Measurements from ENCODE around the gene SLC6A18. TPM values are rescaled to one million over a fixed set of nuclear protein-coding genes. Genes with fewer than 3 reads are reported as not detected.

SLC6A18 gene
- total RNA-seq, 2 donors from 2014 or later, result not detected

- Mint-ChIP-seq H3K36me3 (ENCODE audit: insufficient read depth in 2 of 2) (no peaks in the 10 kb centered on the region), H3K27me3 (ENCODE audit: low read depth) (no peaks in the 10 kb centered on the region), H3K4me3 (no peak overlapping the region), H3K9me3 (no peaks in the 10 kb centered on the region), H3K4me1 (ENCODE audit: low read depth) (no peaks in the 10 kb centered on the region), H3K27ac (no peak overlapping the region)
- ATAC-seq (replicated peaks in 1 of 2) (no peak), DNase-seq (no peak)
Measured at GRCh38 chr5:1202798-1203185, 22.4 kb upstream of the SLC6A18 start.

GRCh38 chr5:1203311-1203967 lies 21.7 kb upstream of the SLC6A18 start:
- Mint-ChIP-seq H3K9me3 (no peaks in the 10 kb centered on the region), H3K4me1 (ENCODE audit: low read depth) (no peaks in the 10 kb centered on the region), H3K27me3 (ENCODE audit: low read depth) (no peaks in the 10 kb centered on the region), H3K27ac (no peak overlapping the region), H3K4me3 (no peak overlapping the region), H3K36me3 (ENCODE audit: insufficient read depth in 2 of 2) (no peaks in the 10 kb centered on the region)
- DNase-seq (no peak), ATAC-seq (replicated peaks in 1 of 2) (no peak)

GRCh38 chr5:1203968-1204692 lies 21.1 kb upstream of the SLC6A18 start:
- DNase-seq, result no peak
- H3K36me3 Mint-ChIP-seq (ENCODE audit: insufficient read depth in 2 of 2), result no peaks in the 10 kb centered on the region
- H3K27ac Mint-ChIP-seq, result no peak overlapping the region
- no peak overlapping the region for H3K4me3 Mint-ChIP-seq
- no peaks in the 10 kb centered on the region for H3K9me3 Mint-ChIP-seq
- H3K27me3 Mint-ChIP-seq (ENCODE audit: low read depth), result no peaks in the 10 kb centered on the region
- ATAC-seq (replicated peaks in 1 of 2), result no peak
- H3K4me1 Mint-ChIP-seq (ENCODE audit: low read depth), result no peaks in the 10 kb centered on the region

GRCh38 chr5:1204693-1205242 lies 20.4 kb upstream of the SLC6A18 start:
- no peaks in the 10 kb centered on the region for H3K9me3 Mint-ChIP-seq
- no peak overlapping the region for H3K27ac Mint-ChIP-seq
- H3K27me3 Mint-ChIP-seq (ENCODE audit: low read depth), result no peaks in the 10 kb centered on the region
- no peak overlapping the region for H3K4me3 Mint-ChIP-seq
- ATAC-seq (replicated peaks in 1 of 2) (no peak), DNase-seq (no peak)
- H3K36me3 Mint-ChIP-seq (ENCODE audit: insufficient read depth in 2 of 2), result no peaks in the 10 kb centered on the region
- no peaks in the 10 kb centered on the region for H3K4me1 Mint-ChIP-seq (ENCODE audit: low read depth)

GRCh38 chr5:1205255-1206180 lies 19.7 kb upstream of the SLC6A18 start:
- Mint-ChIP-seq H3K36me3 (ENCODE audit: insufficient read depth in 2 of 2) (no peaks in the 10 kb centered on the region), H3K4me1 (ENCODE audit: low read depth) (no peaks in the 10 kb centered on the region), H3K27ac (no peak overlapping the region), H3K27me3 (ENCODE audit: low read depth) (no peaks in the 10 kb centered on the region), H3K4me3 (no peak overlapping the region), H3K9me3 (no peaks in the 10 kb centered on the region)
- ATAC-seq (replicated peaks in 1 of 2), result no peak
- DNase-seq, result no peak

- no peak for DNase-seq
- Mint-ChIP-seq H3K27ac (no peak overlapping the region), H3K9me3 (no peaks in the 10 kb centered on the region), H3K4me3 (no peak overlapping the region), H3K36me3 (ENCODE audit: insufficient read depth in 2 of 2) (no peaks in the 10 kb centered on the region), H3K27me3 (ENCODE audit: low read depth) (no peaks in the 10 kb centered on the region), H3K4me1 (ENCODE audit: low read depth) (no peaks in the 10 kb centered on the region)
- no peak for ATAC-seq (replicated peaks in 1 of 2)
Measured at GRCh38 chr5:1206521-1207412, 18.4 kb upstream of the SLC6A18 start.

- ATAC-seq (replicated peaks in 1 of 2) (no peak), DNase-seq (no peak)
- Mint-ChIP-seq H3K27ac (no peak overlapping the region), H3K4me3 (no peak overlapping the region), H3K27me3 (ENCODE audit: low read depth) (no peaks in the 10 kb centered on the region), H3K36me3 (ENCODE audit: insufficient read depth in 2 of 2) (no peaks in the 10 kb centered on the region), H3K9me3 (no peaks in the 10 kb centered on the region), H3K4me1 (ENCODE audit: low read depth) (no peaks in the 10 kb centered on the region)
Measured at GRCh38 chr5:1207555-1207954, 17.6 kb upstream of the SLC6A18 start.

GRCh38 chr5:1208221-1208742 lies 16.9 kb upstream of the SLC6A18 start:
- H3K4me1 Mint-ChIP-seq (ENCODE audit: low read depth), result no peaks in the 10 kb centered on the region
- H3K4me3 Mint-ChIP-seq, result no peak overlapping the region
- H3K36me3 Mint-ChIP-seq (ENCODE audit: insufficient read depth in 2 of 2), result no peaks in the 10 kb centered on the region
- no peak for ATAC-seq (replicated peaks in 1 of 2)
- H3K27ac Mint-ChIP-seq, result no peak overlapping the region
- no peak for DNase-seq
- H3K27me3 Mint-ChIP-seq (ENCODE audit: low read depth), result no peaks in the 10 kb centered on the region
- H3K9me3 Mint-ChIP-seq, result no peaks in the 10 kb centered on the region

GRCh38 chr5:1208743-1209488 lies 16.3 kb upstream of the SLC6A18 start:
- Mint-ChIP-seq H3K9me3 (no peaks in the 10 kb centered on the region), H3K36me3 (ENCODE audit: insufficient read depth in 2 of 2) (no peaks in the 10 kb centered on the region), H3K27me3 (ENCODE audit: low read depth) (no peaks in the 10 kb centered on the region), H3K27ac (no peak overlapping the region), H3K4me3 (no peak overlapping the region), H3K4me1 (ENCODE audit: low read depth) (no peaks in the 10 kb centered on the region)
- ATAC-seq (replicated peaks in 1 of 2) (no peak), DNase-seq (no peak)

GRCh38 chr5:1209489-1209852 lies 15.7 kb upstream of the SLC6A18 start:
- ATAC-seq (replicated peaks in 1 of 2) (no peak), DNase-seq (no peak)
- Mint-ChIP-seq H3K9me3 (no peaks in the 10 kb centered on the region), H3K36me3 (ENCODE audit: insufficient read depth in 2 of 2) (no peaks in the 10 kb centered on the region), H3K27me3 (ENCODE audit: low read depth) (no peaks in the 10 kb centered on the region), H3K4me1 (ENCODE audit: low read depth) (no peaks in the 10 kb centered on the region), H3K4me3 (no peak overlapping the region), H3K27ac (no peak overlapping the region)

- Mint-ChIP-seq H3K36me3 (ENCODE audit: insufficient read depth in 2 of 2) (no peaks in the 10 kb centered on the region), H3K9me3 (no peaks in the 10 kb centered on the region), H3K4me3 (no peak overlapping the region), H3K27me3 (ENCODE audit: low read depth) (no peaks in the 10 kb centered on the region), H3K4me1 (ENCODE audit: low read depth) (no peaks in the 10 kb centered on the region), H3K27ac (no peak overlapping the region)
- DNase-seq (no peak), ATAC-seq (replicated peaks in 1 of 2) (no peak)
Measured at GRCh38 chr5:1209896-1210776, 15.0 kb upstream of the SLC6A18 start.

All from activated T-cell treated with anti-CD3 and anti-CD28 coated beads, Interleukin-2, amount 50 U/mL, for 72 hours (primary cell).